HCT116 (cell line): ENCODE data around the gene DNM3. TPM values are rescaled to one million over a fixed set of nuclear protein-coding genes. Genes with fewer than 3 reads are reported as not detected.

ENCODE experiments used
- ATAC-seq: fragments of 200-7000 bp; cut with Tn5 transposase; 2 replicates; pipeline ENCODE4 v1.9.1; 2020; ENCODE audit warnings: mild to moderate bottlenecking, moderate library complexity
- BruUV-seq: library from RNA; stranded (reverse); fragments of 400-500 nt; replicated peaks from 2 replicates; lab custom pipeline; 2021; lab: Mats Ljungman, UMichigan
- CTCF ChIA-PET: fragments of 300-600 bp; sonication (Branson Sonifier 250); formaldehyde crosslinking; loops from one replicate; lab custom pipeline; 2021; ENCODE audit warnings: antibody characterized with exemption; lab: Charles Lee
- POLR2A ChIA-PET: fragments of 300-600, 350-600 bp; sonication (Branson Sonifier 250); formaldehyde crosslinking; loops from one replicate; lab custom pipeline; 2021; ENCODE audit warnings: antibody characterized with exemption; lab: Charles Lee
- RAD21 ChIA-PET, 2 experiments: fragments of 300-600 bp; sonication (Branson Sonifier 250); formaldehyde crosslinking; loops; one replicate each; lab custom pipeline; 2023; ENCODE audit warnings: low total read pairs in 2 of 2; ENCODE audit not compliant: uncharacterized antibody in 2 of 2, unreplicated experiment in 2 of 2, low non-redundant PET in 1 of 2; lab: Charles Lee
- DNase-seq: peaks from one replicate; pipeline ENCODE4 v3.0.0-alpha.2; 2010; ENCODE audit warnings: low read depth, low spot score
- H2AFZ ChIP-seq: fragments of 200-600 bp; shearing (Covaris generic), sonication (generic); 2 replicates; pipeline ENCODE4 v1.6.1; 2017; ENCODE audit warnings: low read depth, mixed run types, mixed read lengths, antibody characterized with exemption, low read length; ENCODE audit not compliant: poor library complexity, severe bottlenecking
- H3K27ac ChIP-seq: 2 replicates; pipeline ENCODE4 v1.5.1; 2012; ENCODE audit warnings: low read depth, low read length
- H3K27me3 ChIP-seq: fragments of 200-600 bp; sonication (generic); 2 replicates; pipeline ENCODE4 v1.6.1; 2016; ENCODE audit warnings: mixed run types, low read length, mixed read lengths; ENCODE audit not compliant: insufficient read depth
- H3K36me3 ChIP-seq, 2 experiments: fragments of 200-500 bp in 1 of 2; fragments of 200-600 bp in 1 of 2; sonication (Bioruptor generic) in 1 of 2; sonication (generic) in 1 of 2; 2 replicates each; pipeline versions ENCODE4 v1.5.1 to v1.6.1; 2014 to 2016; ENCODE audit warnings: low read length in 2 of 2, inconsistent platforms in 1 of 2, mixed read lengths in 1 of 2, mixed run types in 1 of 2; ENCODE audit not compliant: insufficient read depth in 2 of 2, control insufficient read depth in 1 of 2
- H3K4me1 ChIP-seq, 2 experiments: fragments of 200-600 bp in 1 of 2; sonication (generic) in 1 of 2; 2 replicates each; pipeline versions ENCODE4 v1.5.1 to v1.6.1; 2012 to 2017; ENCODE audit warnings: low read length in 2 of 2, inconsistent platforms in 1 of 2, mild to moderate bottlenecking in 1 of 2, mixed read lengths in 1 of 2, mixed run types in 1 of 2, moderate library complexity in 1 of 2; ENCODE audit not compliant: insufficient read depth in 2 of 2, control insufficient read depth in 1 of 2
- H3K4me2 ChIP-seq: fragments of 200-600 bp; sonication (generic); 2 replicates; pipeline ENCODE4 v1.6.1; 2017; ENCODE audit warnings: mixed run types, low read length, mixed read lengths
- H3K4me3 ChIP-seq, 2 experiments: fragments of 200-600 bp in 1 of 2; sonication (generic) in 1 of 2; replicated peaks in 1 of 2; 2 replicates each; pipeline ENCODE4 v1.5.1; 2011 to 2016; ENCODE audit warnings: low read length in 2 of 2, control low read depth in 1 of 2, low read depth in 1 of 2, mild to moderate bottlenecking in 1 of 2, mixed read lengths in 1 of 2, mixed run types in 1 of 2
- H3K79me2 ChIP-seq: fragments of 200-600 bp; sonication (generic); 2 replicates; pipeline ENCODE4 v1.6.1; 2017; ENCODE audit warnings: mild to moderate bottlenecking, mixed run types, low read length, moderate library complexity, mixed read lengths; ENCODE audit not compliant: insufficient read depth
- H3K9ac ChIP-seq: fragments of 200-600 bp; sonication (generic); 2 replicates; pipeline ENCODE4 v1.6.1; 2016; ENCODE audit warnings: low read length, mixed read lengths
- H3K9me2 ChIP-seq: fragments of 200-600 bp; sonication (generic), shearing (Covaris generic); 2 replicates; pipeline ENCODE4 v1.6.1; 2017; ENCODE audit warnings: mixed run types, mild to moderate bottlenecking, moderate library complexity; ENCODE audit not compliant: insufficient read depth
- H3K9me3 ChIP-seq, 2 experiments: fragments of 200-500 bp in 1 of 2; fragments of 200-600 bp in 1 of 2; sonication (Bioruptor generic) in 1 of 2; sonication (generic) in 1 of 2; 2 replicates each; pipeline ENCODE4 v1.6.1; 2014 to 2017; ENCODE audit warnings: low read length in 2 of 2, mixed read lengths in 2 of 2, inconsistent platforms in 1 of 2, low read depth in 1 of 2, mild to moderate bottlenecking in 1 of 2, mixed run types in 1 of 2, moderate library complexity in 1 of 2; ENCODE audit not compliant: control insufficient read depth in 1 of 2, insufficient read depth in 1 of 2
- H4K20me1 ChIP-seq: fragments of 200-600 bp; sonication (generic), shearing (Covaris generic); 2 replicates; pipeline ENCODE4 v1.6.1; 2017; ENCODE audit warnings: mixed run types, mild to moderate bottlenecking, moderate library complexity; ENCODE audit not compliant: insufficient read depth
- CBX3 ChIP-seq: IDR thresholded peaks from 2 replicates; pipeline ENCODE4 v1.6.1; 2012; ENCODE audit warnings: low read depth
- EGR1 ChIP-seq: IDR thresholded peaks from 2 replicates; pipeline ENCODE4 v1.6.1; 2012; ENCODE audit warnings: low read depth
- ELF1 ChIP-seq: IDR thresholded peaks from 2 replicates; pipeline ENCODE4 v1.6.1; 2012; ENCODE audit warnings: low read depth, borderline replicate concordance
- EZH2 ChIP-seq: fragments of 200-600 bp; sonication (generic); IDR thresholded peaks from 2 replicates; pipeline ENCODE4 v1.6.1; 2017; ENCODE audit warnings: antibody characterized with exemption, mixed run types
- EZH2phosphoT487 ChIP-seq: fragments of 200-600 bp; IDR thresholded peaks from 2 replicates; pipeline ENCODE4 v1.6.1; 2018; ENCODE audit warnings: antibody characterized with exemption, borderline replicate concordance
- FOSL1 ChIP-seq: IDR thresholded peaks from 2 replicates; pipeline ENCODE4 v1.6.1; 2012; ENCODE audit warnings: low read depth
- MAX ChIP-seq: IDR thresholded peaks from 2 replicates; pipeline ENCODE4 v1.6.1; 2012
- REST ChIP-seq: IDR thresholded peaks from 2 replicates; pipeline ENCODE4 v1.6.1; 2012; ENCODE audit warnings: low read depth
- SP1 ChIP-seq: IDR thresholded peaks from 2 replicates; pipeline ENCODE4 v1.6.1; 2012; ENCODE audit warnings: low read depth
- TCF7L2 ChIP-seq: IDR thresholded peaks from 2 replicates; pipeline ENCODE4 v1.7.0; 2011; ENCODE audit warnings: borderline replicate concordance, inconsistent platforms; ENCODE audit not compliant: insufficient read depth, insufficient read length; ENCODE audit errors: extremely low read depth
- YY1 ChIP-seq: IDR thresholded peaks from 2 replicates; pipeline ENCODE4 v1.6.1; 2011; ENCODE audit warnings: low read length, low read depth, moderate library complexity, mild to moderate bottlenecking; ENCODE audit not compliant: insufficient replicate concordance; ENCODE audit errors: extremely low read depth
- intact Hi-C: fragments of 100-400 bp; cut with micrococcal nuclease; formaldehyde crosslinking; loops from 2 replicates; pipeline ENCODE4 v1.10.0; 2022
- total RNA-seq: library from RNA; stranded (reverse); gene quantifications from one replicate; pipeline ENCODE4 v1.2.1, GENCODE V29; 2021; ENCODE audit not compliant: unreplicated experiment

DNM3 gene
- total RNA-seq, 1 experiment from 2014 or later, result 3.1 TPM

- no peak for TF ChIP-seq EGR1
- TF ChIP-seq REST, result no peak
Observed at GRCh38 chr1:171869097-171869496, 27.8 kb downstream of the DNM3 start (continued).

GRCh38 chr1:171871848-171872247 is 30.6 kb downstream of the DNM3 start:
- ChIA-PET CTCF (no interaction called here), POLR2A (no interaction called here), RAD21 (interaction anchor here in 1 of 2 experiments (0.7 kb wide), 1 partner anchor 727 kb away, joined by 4 read pairs; no protein-coding TSS in a partner anchor)
- Histone ChIP-seq H3K79me2 (no peaks in the 10 kb centered on the region), H3K9me2 (no peaks in the 10 kb centered on the region), H2AFZ (no peak overlapping the region), H4K20me1 (no peaks in the 10 kb centered on the region), H3K27ac (no peak overlapping the region), H3K27me3 (no peaks in the 10 kb centered on the region), H3K4me3 (no peak overlapping the region), H3K9me3 (no peaks in the 10 kb centered on the region), H3K4me1 (peaks cover 8 to 11% of the 10 kb centered on the region in 2 experiments; a peak in 3 of 4 replicates), H3K9ac (no peak overlapping the region), H3K36me3 (no peaks in the 10 kb centered on the region), H3K4me2 (no peak overlapping the region)
- no peak for ATAC-seq
- intact Hi-C loops, result no loop called here
- TF ChIP-seq FOSL1, result no peak
- DNase-seq, result no peak
- BruUV-seq, result no TSS peak

- Histone ChIP-seq H3K4me2 (no peak overlapping the region), H3K79me2 (no peaks in the 10 kb centered on the region), H3K9me3 (no peaks in the 10 kb centered on the region), H3K4me3 (no peak overlapping the region), H4K20me1 (no peaks in the 10 kb centered on the region), H2AFZ (no peak overlapping the region), H3K4me1 (peaks cover 8 to 11% of the 10 kb centered on the region in 2 experiments; a peak in 3 of 4 replicates), H3K36me3 (no peaks in the 10 kb centered on the region), H3K27ac (no peak overlapping the region), H3K27me3 (no peaks in the 10 kb centered on the region), H3K9ac (no peak overlapping the region), H3K9me2 (no peaks in the 10 kb centered on the region)
- DNase-seq, result no peak
- POLR2A ChIA-PET, result no interaction called here
- no peak for ATAC-seq
- intact Hi-C loops, result no loop called here
- RAD21 ChIA-PET, result interaction anchor here in 1 of 2 experiments (0.7 kb wide), 1 partner anchor 726 kb away, joined by 4 read pairs; no protein-coding TSS in a partner anchor
- CTCF ChIA-PET, result no interaction called here
- no TSS peak for BruUV-seq
- TF ChIP-seq EZH2phosphoT487 (no peak), EZH2 (no peak), SP1 (no peak), MAX (no peak), FOSL1 (no peak), YY1 (no peak), REST (no peak), CBX3 (no peak), TCF7L2 (no peak), ELF1 (no peak)
Observed at GRCh38 chr1:171872430-171872829, 31.1 kb downstream of the DNM3 start.
